IPS-18c (cell line): ENCODE measurements around the gene LMNB1.
"Not testable (repeated sequence)": the region's sequence is repeated elsewhere in the genome, so short reads cannot be mapped to it uniquely, and the experiment has no call there.

Experiments used
- H3K4me3 ChIP-seq: 2 replicates; pipeline ENCODE4 v1.7.0; 2013; ENCODE audit warnings: low read depth, mild to moderate bottlenecking, low read length, moderate library complexity; ENCODE audit not compliant: insufficient read depth
- H3K9me3 ChIP-seq: one replicate; pipeline ENCODE4 v1.6.1; 2013; ENCODE audit warnings: mild to moderate bottlenecking, low read length, moderate library complexity; ENCODE audit not compliant: control insufficient read depth, insufficient read depth

The LMNB1 gene

DNA sequence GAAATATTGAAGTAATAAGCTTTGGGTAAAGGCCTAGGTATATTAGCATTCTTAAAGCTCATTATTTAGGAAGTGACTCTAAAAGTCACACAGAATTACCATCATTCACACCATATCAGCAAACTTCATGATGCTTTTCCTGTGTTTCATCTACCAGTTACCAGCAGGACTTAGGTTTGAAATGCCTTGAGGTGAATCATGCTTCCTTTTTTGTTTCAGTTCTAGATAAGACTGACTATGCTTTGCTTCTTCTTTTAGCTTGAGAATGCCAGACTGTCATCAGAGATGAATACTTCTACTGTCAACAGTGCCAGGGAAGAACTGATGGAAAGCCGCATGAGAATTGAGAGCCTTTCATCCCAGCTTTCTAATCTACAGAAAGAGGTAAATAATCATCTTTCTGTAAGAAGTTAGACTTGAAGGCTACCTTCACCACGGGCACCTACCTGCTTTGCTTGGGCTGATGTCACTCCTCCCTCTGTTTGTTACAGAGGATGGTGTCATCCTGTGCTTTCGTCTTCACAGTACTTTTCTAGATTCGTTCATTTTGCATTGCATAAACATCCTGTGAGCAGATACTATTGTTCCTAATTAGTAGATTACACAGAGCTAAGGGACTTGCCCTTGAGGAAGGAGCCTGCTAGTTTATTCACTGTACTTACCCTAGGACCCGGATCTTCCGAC is 34.7 kb downstream of the LMNB1 start:
- Histone ChIP-seq H3K9me3 (no peaks in the 10 kb centered on the region), H3K4me3 (no peak overlapping the region)

DNA sequence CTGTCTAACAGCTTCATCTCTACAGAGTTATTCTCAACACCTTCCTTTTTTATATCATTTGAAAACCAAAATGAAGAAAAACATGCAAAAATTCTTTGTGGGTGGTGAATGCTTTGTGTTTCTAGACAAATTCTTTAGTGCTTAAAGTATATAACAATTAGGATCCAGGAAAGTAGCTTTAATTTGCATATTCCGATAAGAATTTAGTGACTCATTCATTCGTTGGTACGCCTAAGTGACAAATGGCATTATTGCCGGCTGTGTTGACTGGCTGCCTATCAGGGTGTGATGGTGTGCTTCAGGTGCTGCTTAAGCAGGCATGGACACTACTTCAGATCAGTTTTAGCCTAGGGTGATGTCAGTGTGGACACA is 35.2 kb downstream of the LMNB1 start:
- Histone ChIP-seq H3K9me3 (no peaks in the 10 kb centered on the region), H3K4me3 (no peak overlapping the region)

DNA sequence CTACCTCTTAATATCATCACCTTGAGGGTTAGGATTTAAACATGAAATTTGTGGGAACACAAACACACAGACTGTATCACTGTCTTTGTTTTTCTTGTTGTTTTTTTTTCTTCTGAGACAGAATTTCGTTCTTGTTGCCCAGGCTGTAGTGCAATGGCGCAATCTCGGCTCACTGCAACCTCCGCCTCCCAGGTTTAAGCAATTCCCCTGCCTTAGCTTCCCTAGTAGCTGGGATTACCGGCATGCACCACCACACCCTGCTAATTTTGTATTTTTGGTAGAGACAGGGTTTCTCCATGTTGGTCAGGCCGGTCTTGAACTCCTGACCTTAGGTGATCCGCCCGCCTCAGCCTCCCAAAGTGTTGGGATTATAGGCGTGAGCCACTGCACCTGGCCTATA is 36.9 kb downstream of the LMNB1 start:
- not testable (repeated sequence) for H3K4me3 ChIP-seq

DNA sequence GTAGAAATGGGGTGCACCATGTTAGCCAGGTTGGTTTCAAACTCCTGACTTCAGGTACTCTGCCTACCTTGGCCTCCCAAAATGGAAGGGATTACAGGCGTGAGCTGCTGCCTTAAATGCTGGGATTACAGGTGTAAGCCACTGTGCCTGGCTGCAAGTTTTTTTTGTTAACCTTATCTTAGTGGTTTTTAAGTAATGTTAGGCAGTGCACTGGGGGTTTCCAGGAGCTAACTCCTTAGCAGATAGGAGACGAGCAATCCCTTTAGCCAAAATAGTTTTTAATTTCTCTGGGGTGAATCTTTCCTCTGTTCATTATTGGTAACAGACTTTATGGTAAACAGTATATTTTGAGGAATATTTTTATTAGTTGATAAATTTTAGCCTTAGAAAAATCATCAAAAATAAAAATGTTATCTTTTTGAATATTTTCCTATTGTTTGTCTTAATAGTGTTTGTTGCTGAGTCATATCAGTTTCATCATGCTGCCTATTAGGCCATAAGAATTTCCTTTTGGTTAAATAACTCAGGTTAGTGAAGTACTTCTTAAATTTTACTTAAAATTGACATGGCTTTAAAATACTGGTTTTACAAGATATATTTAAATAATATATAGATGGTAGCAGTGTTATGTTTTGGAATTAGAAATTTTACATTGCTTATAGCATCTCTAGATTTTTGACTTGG is 37.9 kb downstream of the LMNB1 start:
- no peak overlapping the region for H3K4me3 ChIP-seq
- H3K9me3 ChIP-seq, result no peaks in the 10 kb centered on the region

More for the DNA sequence above, 36.9 kb downstream of the LMNB1 start:
- H3K9me3 ChIP-seq, result not testable (repeated sequence)

DNA sequence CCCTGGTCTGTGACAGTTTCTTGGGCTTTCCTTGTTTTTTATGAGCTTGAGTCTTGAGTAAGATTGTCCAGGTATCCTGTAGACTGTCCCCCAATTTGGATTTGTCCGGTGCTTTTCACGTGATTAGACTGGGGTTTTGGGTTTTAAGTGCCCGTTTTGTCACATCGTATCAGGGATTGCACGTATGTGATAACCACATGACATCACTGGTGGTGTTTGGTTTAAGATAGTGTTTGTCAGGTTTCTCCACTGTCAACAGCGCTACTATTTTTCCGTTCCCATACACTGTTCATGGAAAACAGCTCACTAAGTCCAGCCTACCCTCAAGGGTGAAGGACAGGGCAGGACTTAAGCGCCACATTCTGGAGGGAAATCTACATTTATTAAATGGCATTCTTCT is 39.7 kb downstream of the LMNB1 start:
- no peaks in the 10 kb centered on the region for H3K9me3 ChIP-seq
- no peak overlapping the region for H3K4me3 ChIP-seq

DNA sequence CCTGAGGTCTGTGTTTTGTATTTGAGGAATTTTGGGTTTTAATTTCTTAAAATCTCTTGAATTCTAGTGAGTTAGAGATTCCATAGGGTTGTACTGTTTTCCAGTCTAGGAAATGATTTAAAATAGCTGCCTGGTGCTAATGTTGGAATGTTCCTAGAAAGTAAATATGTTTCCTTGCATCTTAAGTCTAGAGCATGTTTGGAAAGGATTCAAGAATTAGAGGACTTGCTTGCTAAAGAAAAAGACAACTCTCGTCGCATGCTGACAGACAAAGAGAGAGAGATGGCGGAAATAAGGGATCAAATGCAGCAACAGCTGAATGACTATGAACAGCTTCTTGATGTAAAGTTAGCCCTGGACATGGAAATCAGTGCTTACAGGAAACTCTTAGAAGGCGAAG is 41.8 kb downstream of the LMNB1 start:
- H3K4me3 ChIP-seq, result no peak overlapping the region
- H3K9me3 ChIP-seq, result no peaks in the 10 kb centered on the region

DNA sequence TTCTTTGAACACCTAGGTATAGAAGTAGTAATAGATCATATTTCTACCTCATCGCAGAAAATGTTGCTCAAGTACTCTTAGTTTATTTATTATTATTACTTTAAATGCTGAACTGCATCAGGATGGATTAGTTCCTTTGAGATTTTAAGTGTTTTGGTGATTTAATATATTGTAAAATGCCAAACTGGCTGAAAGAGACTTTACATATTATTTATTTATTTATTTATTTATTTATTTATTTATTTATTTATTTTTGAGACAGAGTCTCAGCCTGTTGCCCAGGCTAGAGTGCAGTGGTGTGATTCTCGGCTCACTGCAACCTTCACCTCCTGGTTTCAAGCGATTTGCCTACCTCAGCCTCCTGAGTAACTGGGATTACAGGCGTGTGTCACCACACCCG is 42.3 kb downstream of the LMNB1 start:
- no peaks in the 10 kb centered on the region for H3K9me3 ChIP-seq
- no peak overlapping the region for H3K4me3 ChIP-seq

DNA sequence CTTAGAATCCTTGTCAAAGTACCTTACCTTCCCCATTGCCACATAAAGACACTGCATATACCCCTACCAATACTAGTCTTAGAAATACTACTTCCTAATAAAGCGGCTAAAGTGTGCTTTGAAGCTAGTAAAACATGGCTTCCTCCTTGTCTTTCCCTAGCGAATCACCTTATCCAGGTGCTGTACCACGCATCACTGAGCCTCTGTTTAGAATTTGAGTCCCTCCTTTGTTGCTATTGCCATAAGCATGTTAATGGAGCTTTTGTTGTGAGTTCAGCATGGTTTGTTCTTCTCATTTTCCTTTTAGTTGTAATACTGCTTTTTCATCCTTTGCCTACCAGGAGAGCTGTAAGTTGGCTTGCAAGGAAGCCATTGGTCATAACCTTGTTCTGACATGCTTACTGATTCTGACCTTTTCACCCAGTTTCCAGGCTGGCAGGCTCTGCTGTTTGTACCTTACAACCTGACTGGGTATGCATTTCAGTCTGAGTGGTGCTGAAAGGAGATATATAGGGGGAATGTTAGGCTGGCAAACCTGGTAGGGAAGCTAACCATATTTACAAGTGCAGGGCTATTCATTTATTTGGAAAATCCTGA is 49.8 kb downstream of the LMNB1 start:
- Histone ChIP-seq H3K4me3 (no peak overlapping the region), H3K9me3 (no peaks in the 10 kb centered on the region)

DNA sequence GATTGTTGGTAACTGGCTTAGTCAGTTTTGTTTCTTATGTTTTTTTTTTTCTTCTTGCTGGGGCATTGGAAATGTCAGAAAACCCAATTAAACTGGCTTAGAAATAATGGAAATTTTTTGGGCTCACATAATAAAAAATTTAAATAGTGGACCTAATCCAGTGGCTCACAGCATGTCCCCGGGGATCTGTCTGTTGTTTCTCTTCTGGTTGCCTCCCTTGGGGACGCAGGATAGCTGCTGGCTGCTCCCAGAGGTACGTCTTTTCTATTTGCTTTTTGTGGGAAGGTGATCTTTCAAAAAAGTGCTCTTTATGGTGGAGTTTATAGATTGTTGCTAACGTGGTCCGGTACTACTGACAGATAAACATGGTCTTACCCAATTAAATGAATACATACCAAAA is 52.2 kb downstream of the LMNB1 start:
- H3K4me3 ChIP-seq, result no peak overlapping the region
- H3K9me3 ChIP-seq, result no peaks in the 10 kb centered on the region

DNA sequence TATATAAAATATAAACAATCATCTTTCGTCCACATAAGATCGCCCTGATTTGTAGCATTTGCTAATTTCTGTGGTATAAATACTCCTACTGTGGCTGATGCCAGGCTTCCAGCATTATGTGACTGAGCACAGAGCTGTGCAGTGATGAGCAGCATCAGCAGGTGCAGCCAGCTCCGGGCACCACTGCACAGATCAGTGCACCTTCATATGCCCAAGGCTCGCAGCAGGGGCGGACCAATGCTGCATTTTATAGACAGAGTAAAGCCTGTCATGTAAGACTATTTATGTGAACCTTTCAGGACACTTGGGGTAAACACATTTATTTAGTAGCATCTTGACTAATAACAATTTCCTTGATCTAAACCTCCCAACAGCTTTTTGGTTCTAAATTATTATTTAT is 53.1 kb downstream of the LMNB1 start:
- no peak overlapping the region for H3K4me3 ChIP-seq

DNA sequence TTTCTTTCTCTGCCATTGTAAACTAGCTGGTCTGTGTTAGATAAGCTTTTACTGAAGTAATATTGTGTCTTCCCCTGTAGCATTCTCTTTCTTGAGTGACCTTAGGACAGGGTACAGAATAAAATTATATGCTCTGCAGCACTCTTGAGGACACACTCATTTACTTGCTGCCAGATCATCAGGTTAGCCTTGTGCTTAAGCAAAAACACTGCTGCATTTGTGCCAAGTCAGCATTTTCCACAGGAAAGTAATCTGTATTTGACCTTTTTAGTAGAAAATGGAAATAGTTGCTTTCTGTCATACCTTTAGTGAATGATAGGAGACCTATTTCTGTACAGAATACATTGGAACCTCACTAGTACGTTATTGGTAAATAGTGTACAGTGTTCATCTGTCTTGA is 54.2 kb downstream of the LMNB1 start:
- no peak overlapping the region for H3K4me3 ChIP-seq

More for the DNA sequence above, 53.1 kb downstream of the LMNB1 start:
- H3K9me3 ChIP-seq, result no peaks in the 10 kb centered on the region

DNA sequence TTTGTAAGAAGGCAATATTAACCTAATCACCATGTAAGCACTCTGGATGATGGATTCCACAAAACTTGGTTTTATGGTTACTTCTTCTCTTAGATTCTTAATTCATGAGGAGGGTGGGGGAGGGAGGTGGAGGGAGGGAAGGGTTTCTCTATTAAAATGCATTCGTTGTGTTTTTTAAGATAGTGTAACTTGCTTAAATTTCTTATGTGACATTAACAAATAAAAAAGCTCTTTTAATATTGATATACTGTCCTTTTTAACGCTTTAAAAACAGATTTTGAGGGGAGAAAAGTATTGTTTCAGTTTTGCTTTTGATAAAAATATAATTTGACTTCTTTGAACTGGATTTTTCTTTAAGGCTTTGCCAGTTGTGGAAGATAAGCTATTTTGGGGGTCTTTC is 59.8 kb downstream of the LMNB1 start:
- Histone ChIP-seq H3K9me3 (no peaks in the 10 kb centered on the region), H3K4me3 (no peak overlapping the region)

More for the DNA sequence above, 54.2 kb downstream of the LMNB1 start:
- no peaks in the 10 kb centered on the region for H3K9me3 ChIP-seq

DNA sequence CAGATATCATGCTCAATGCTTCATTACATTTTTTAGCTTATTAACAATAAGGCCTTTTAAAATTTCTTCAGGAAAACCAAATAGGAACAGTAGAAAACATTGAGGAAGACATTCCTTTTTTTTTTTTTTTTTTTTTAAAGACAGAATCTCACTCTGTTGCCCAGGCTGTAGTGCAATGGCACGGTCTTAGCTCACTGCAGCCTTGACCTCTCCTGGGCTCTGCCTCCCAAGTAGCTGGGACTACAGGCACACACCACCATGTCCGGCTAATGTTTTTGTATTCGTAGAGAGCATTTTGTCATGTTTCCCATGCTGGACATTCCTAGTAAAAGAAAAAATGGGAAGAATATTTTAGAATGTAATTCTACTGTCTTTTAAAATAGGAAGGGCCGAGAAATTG is 60.3 kb downstream of the LMNB1 start:
- H3K9me3 ChIP-seq, result no peaks in the 10 kb centered on the region
- no peak overlapping the region for H3K4me3 ChIP-seq

DNA sequence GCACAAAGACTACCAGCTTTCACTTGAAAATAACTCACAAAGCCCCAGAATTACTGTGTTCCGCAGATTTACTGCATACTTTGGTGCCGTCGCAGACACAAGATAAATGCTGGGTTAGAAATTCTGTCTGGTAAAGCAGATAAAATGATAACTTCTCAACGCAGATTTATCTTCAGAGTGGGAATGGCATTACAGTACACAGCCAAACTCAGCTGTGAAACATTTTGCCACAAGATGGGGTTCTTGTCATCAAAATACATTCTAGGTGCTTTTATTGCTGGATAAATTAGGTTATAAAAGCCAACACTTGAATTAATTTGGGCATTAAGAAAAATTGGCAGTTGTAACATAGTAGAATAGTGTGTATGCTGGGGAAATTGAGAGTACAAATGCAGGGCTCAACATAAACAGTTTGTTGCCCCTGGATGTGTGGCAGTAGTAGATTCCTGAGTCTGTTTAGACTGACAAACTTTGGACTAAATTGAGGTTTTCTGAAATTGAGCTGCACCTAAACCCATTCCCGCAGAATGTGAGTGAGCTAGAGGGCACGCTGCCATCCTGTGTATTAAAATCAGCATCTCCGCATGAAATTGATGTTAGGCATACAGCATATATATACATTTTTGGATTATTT is 61.1 kb downstream of the LMNB1 start:
- Histone ChIP-seq H3K4me3 (no peak overlapping the region), H3K9me3 (no peaks in the 10 kb centered on the region)

DNA sequence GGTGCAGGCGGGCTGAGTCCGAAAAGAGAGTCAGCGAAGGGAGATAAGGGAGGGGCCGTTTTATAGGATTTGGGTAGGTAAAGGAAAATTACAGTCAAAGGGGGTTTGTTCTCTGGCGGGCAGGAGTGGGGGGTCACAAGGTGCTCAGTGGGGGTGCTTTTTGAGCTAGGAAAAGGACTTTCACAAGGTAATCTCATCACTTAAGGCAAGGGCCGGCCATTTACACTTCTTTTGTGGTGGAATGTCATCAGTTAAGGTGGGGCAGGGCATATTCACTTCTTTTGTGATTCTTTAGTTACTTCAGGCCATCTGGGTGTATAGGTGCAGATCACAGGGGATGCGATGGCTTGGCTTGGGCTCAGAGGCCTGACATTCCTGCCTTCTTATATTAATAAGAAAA is 62.5 kb downstream of the LMNB1 start:
- H3K4me3 ChIP-seq, result not testable (repeated sequence)

DNA sequence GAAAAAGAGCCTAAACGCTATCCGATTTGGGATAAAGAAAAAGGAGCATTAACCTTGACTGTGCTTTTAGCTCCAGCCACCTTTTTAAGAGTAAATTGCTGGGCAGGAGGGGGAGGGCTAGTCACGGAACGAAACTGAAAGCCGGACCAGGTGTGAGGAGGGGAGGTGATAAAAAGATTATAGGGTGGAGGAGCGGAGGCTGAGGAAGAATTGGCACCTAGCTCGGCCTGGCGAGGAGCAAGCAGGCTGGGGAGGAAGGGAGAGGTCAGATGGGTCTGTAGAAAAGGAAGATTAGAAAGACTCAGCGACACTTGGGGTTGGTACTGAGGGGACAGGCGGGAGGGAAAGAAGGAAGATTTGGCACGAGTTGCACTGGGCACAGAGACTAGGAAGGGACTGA is 66.4 kb downstream of the LMNB1 start:
- peak overlapping the region; percentile 9; the same call in 1 of the 2 replicates for H3K4me3 ChIP-seq

More for the DNA sequence above, 62.5 kb downstream of the LMNB1 start:
- not testable (repeated sequence) for H3K9me3 ChIP-seq

DNA sequence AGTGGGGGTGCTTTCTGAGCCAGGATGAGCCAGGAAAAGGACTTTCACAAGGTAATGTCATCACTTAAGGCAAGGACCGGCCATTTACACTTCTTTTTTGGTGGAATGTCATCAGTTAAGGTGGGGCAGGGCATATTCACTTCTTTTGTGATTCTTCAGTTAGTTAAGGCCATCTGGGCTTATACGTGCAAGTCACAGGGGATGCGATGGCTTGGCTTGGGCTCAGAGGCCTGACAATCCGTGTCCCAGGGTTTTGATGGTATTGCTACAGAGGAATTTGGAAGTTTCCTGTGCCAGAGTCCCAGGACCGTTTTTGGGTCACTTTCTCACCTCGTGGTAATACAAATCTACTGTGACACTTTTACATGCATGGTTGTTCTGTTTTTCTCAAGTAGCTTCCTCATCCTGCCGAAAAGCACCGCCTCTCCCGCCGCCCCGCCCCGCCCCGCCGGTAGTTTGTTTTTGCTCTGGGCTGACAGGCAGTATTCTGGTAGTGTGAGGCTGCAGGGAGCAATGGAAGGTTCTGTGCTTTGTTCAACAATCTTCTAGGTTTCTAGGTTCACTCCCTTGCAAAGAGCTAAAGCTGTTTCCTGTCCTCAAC is 68.6 kb downstream of the LMNB1 start:
- not testable (repeated sequence) for H3K9me3 ChIP-seq
- H3K4me3 ChIP-seq, result peak overlapping the region; percentile 31; the same call in 1 of the 2 replicates

More for the DNA sequence above, 66.4 kb downstream of the LMNB1 start:
- H3K9me3 ChIP-seq, result not testable (repeated sequence)

DNA sequence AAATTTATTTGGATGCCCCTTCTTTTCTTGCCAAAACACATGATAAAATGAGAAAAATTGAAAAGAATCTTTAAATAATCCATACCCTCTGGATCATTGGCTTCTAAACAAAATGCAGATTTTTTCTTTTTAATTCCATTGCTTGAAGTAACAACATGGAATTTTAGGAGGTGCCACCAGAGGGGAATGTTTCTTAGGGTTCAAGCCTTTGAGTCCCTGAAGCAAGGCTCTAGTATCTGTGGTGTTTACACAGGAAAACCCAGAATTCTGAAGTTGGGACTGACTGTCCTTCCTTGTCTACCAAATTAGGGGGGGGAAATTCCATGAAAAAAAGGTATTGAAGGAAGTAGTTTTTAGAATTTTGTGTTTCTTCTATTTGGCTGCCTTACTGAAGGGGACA is 69.4 kb downstream of the LMNB1 start:
- no peaks in the 10 kb centered on the region for H3K9me3 ChIP-seq
- no peak overlapping the region for H3K4me3 ChIP-seq
